Measurements from ENCODE around the gene REV3L. TPM values are rescaled to one million over a fixed set of nuclear protein-coding genes. Genes with fewer than 3 reads are reported as not detected.

REV3L gene
- total and polyA plus RNA-seq, 2 of the 8 experiments (the other 6 are each of a cell fraction or from before 2014, with no cell fraction given): 2.1 to 6.6 TPM

- no peak for TF ChIP-seq CTCF (IDR thresholded peaks at IDR 0.05; ENCODE audit: control extremely low read depth in 1 of 3, insufficient read depth in 1 of 3, low read depth in 1 of 3, low read length in 3 of 3)
- TF ChIP-seq CHD7 (IDR thresholded peaks at IDR 0.05; ENCODE audit: insufficient replicate concordance, low read length): no peak
- TF ChIP-seq KDM4A (IDR thresholded peaks at IDR 0.05; ENCODE audit: low read depth, low read length, severe bottlenecking): no peak
- no peak for TF ChIP-seq SRF (IDR thresholded peaks at IDR 0.05; ENCODE audit: low read depth, low read length)
- no peak for TF ChIP-seq KDM5A (IDR thresholded peaks at IDR 0.05; ENCODE audit: low read length)
- no peak for TF ChIP-seq HDAC6 (IDR thresholded peaks at IDR 0.05; ENCODE audit: low read depth, low read length)
- no peak for TF ChIP-seq EGR1 (IDR thresholded peaks at IDR 0.05; ENCODE audit: borderline replicate concordance, low read depth, low read length)
- no peak for TF ChIP-seq SIX5 (IDR thresholded peaks at IDR 0.05; ENCODE audit: low read depth, low read length)
These were observed 11.1 kb downstream of the REV3L start (continued) for GRCh38 chr6:111471958-111472357.

Measured in H1 (cell line).